Activated CD4-positive, alpha-beta memory T cell treated with anti-CD3 and anti-CD28 coated beads for 36 hours (primary cell): ENCODE results near the gene TPCN1. TPM values are rescaled to one million over a fixed set of nuclear protein-coding genes. Genes with fewer than 3 reads are reported as not detected.
A peak's percentile ranks its signal among the peaks of the same experiment; 100 is the strongest.

ENCODE experiments used
- CTCF ChIA-PET: fragments of 350-600 bp; sonication (Branson Sonifier 250); formaldehyde crosslinking; loops from one replicate; lab custom pipeline; 2021; ENCODE audit warnings: antibody characterized with exemption, inconsistent platforms; lab: Charles Lee
- POLR2A ChIA-PET: fragments of 350-600 bp; sonication (Branson Sonifier 250); formaldehyde crosslinking; loops from one replicate; lab custom pipeline; 2021; ENCODE audit warnings: antibody characterized with exemption; lab: Charles Lee
- DNase-seq: peaks from one replicate; pipeline ENCODE4 v3.0.0-alpha.2; 2020
- H3K27ac Mint-ChIP-seq: one replicate; pipeline ENCODE4 v1.8.0; 2021; ENCODE audit warnings: mixed read lengths
- H3K27me3 Mint-ChIP-seq: one replicate; pipeline ENCODE4 v1.8.0; 2021; ENCODE audit warnings: mixed read lengths
- H3K36me3 Mint-ChIP-seq: one replicate; pipeline ENCODE4 v1.8.0; 2021; ENCODE audit warnings: mixed read lengths
- H3K4me1 Mint-ChIP-seq: one replicate; pipeline ENCODE4 v1.8.0; 2021; ENCODE audit warnings: low read depth, mixed read lengths
- H3K4me3 Mint-ChIP-seq: one replicate; pipeline ENCODE4 v1.8.0; 2021; ENCODE audit warnings: mild to moderate bottlenecking, mixed read lengths
- H3K9me3 Mint-ChIP-seq: one replicate; pipeline ENCODE4 v1.8.0; 2021; ENCODE audit warnings: mixed read lengths
- intact Hi-C: fragments of 100-400 bp; cut with micrococcal nuclease; formaldehyde crosslinking; loops from one replicate; pipeline ENCODE4 v1.15.1; 2023
- total RNA-seq, 2 experiments: library from RNA; stranded (reverse); gene quantifications; one replicate each; pipeline ENCODE4 v1.2.3, GENCODE V29; 2021

The TPCN1 gene
- total RNA-seq, 2 experiments from 2014 or later: 44.0 to 51.6 TPM

- ChIA-PET POLR2A (interaction anchor here (1.3 kb wide), 1 partner anchor 11 kb away, joined by 4 read pairs; the partner anchor contains the start of genes DDX54 and RITA1), CTCF (interaction anchor here (0.9 to 3.1 kb wide), 5 partner anchors 12 to 229 kb away, joined by 3 to 8 read pairs (median 6); no protein-coding TSS in a partner anchor)
- Mint-ChIP-seq H3K4me1 (peaks cover 2% of the 10 kb centered on the region), H3K27me3 (no peaks in the 10 kb centered on the region), H3K9me3 (no peaks in the 10 kb centered on the region), H3K4me3 (no peak overlapping the region), H3K36me3 (peaks cover 5% of the 10 kb centered on the region), H3K27ac (no peak overlapping the region)
- intact Hi-C loops: loop anchor here (2.0 kb wide), 1 partner anchor 34 kb away; no protein-coding TSS in a partner anchor
- no peak for DNase-seq
Measured at GRCh38 chr12:113196582-113196981, 24.7 kb upstream of the TPCN1 start.

DNA sequence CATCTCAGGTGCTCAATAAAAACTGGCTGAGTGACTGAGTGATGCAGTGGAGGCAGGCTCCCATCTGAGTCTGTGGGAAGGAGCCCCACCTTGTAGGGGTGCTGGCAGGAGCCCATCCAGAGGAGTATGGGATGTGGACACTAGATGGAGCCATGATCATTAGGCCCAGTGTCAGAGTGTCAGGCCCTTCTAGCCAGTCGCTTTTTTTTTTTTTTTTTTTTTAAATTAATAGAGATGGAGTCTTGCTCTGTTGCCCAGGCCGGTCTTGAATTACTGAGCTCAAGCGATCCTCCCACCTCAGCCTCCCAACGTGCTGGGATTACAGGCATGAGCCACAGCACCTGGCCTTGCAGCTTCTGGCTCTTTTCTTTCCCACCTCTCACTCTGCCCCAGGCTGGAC lies 24.3 kb upstream of the TPCN1 start:
- ChIA-PET POLR2A (interaction anchor here (1.3 kb wide), 1 partner anchor 11 kb away, joined by 4 read pairs; the partner anchor contains the start of genes DDX54 and RITA1), CTCF (interaction anchor here (0.6 to 3.1 kb wide), 8 partner anchors 11 to 228 kb away, joined by 3 to 8 read pairs (median 4); no protein-coding TSS in a partner anchor)
- peak; percentile 76 for DNase-seq
- intact Hi-C loops: loop anchor here (1.0 to 2.0 kb wide), 3 partner anchors 24 to 228 kb away; partner anchors contain the start of gene TPCN1
- Mint-ChIP-seq H3K4me1 (peaks cover 2% of the 10 kb centered on the region), H3K4me3 (no peak overlapping the region), H3K27me3 (no peaks in the 10 kb centered on the region), H3K36me3 (peaks cover 3% of the 10 kb centered on the region), H3K27ac (no peak overlapping the region), H3K9me3 (no peaks in the 10 kb centered on the region)

DNA sequence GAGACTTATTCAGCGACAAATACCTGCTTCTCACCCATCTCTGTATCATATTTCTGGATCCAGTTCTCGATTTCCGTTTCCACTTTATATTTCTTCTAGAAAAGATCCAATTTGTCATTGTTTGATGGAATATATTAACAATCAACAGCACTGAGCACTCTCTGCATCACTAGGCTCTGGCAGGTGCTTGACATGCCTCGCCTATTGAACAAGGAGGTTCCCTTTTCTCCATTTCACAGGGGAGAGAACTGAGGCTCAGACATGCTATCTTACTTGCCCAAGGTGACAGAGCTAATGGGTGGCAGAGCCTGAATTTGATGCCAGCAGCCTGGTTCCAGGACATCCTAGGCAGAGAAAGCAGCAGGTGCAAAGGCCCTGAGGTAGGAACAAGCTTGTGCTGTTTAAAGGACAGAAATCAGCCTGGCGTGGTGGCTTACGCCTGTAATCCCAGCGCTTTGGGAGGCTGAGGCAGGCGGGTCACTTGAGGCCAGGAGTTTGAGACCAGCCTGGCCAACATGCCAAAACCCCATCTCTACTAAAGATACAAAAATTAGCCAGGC lies 23.7 kb upstream of the TPCN1 start:
- Mint-ChIP-seq H3K4me1 (peaks cover 2% of the 10 kb centered on the region), H3K27ac (no peak overlapping the region), H3K27me3 (no peaks in the 10 kb centered on the region), H3K4me3 (no peak overlapping the region), H3K9me3 (no peaks in the 10 kb centered on the region), H3K36me3 (peaks cover 3% of the 10 kb centered on the region)
- intact Hi-C loops: loop anchor here (1.0 to 2.0 kb wide), 3 partner anchors 24 to 228 kb away; partner anchors contain the start of gene TPCN1
- DNase-seq: no peak
- ChIA-PET POLR2A (no interaction called here), CTCF (interaction anchor here (0.6 to 3.1 kb wide), 8 partner anchors 11 to 228 kb away, joined by 3 to 8 read pairs (median 4); no protein-coding TSS in a partner anchor)

- intact Hi-C loops: no loop called here
- no peak overlapping the region for H3K27ac Mint-ChIP-seq
- POLR2A ChIA-PET: no interaction called here
- no peak for DNase-seq
- H3K4me1 Mint-ChIP-seq: peaks cover 2% of the 10 kb centered on the region
- peaks cover 3% of the 10 kb centered on the region for H3K36me3 Mint-ChIP-seq
- H3K4me3 Mint-ChIP-seq: no peak overlapping the region
- CTCF ChIA-PET: interaction anchor here (1.3 to 2.6 kb wide), 5 partner anchors 10 to 227 kb away, joined by 3 to 7 read pairs (median 5); no protein-coding TSS in a partner anchor
- no peaks in the 10 kb centered on the region for H3K9me3 Mint-ChIP-seq
- H3K27me3 Mint-ChIP-seq: no peaks in the 10 kb centered on the region
Measured at GRCh38 chr12:113198296-113198695, 23.0 kb upstream of the TPCN1 start.

GRCh38 chr12:113200021-113200797 lies 21.1 kb upstream of the TPCN1 start:
- Mint-ChIP-seq H3K4me1 (no peaks in the 10 kb centered on the region), H3K27ac (no peak overlapping the region), H3K27me3 (no peaks in the 10 kb centered on the region), H3K36me3 (no peaks in the 10 kb centered on the region), H3K4me3 (no peak overlapping the region), H3K9me3 (no peaks in the 10 kb centered on the region)
- CTCF ChIA-PET: interaction anchor here (0.6 kb wide), 1 partner anchor 27 kb away, joined by 3 read pairs; no protein-coding TSS in a partner anchor
- DNase-seq: no peak
- intact Hi-C loops: no loop called here
- POLR2A ChIA-PET: no interaction called here

GRCh38 chr12:113201187-113202177 lies 19.8 kb upstream of the TPCN1 start:
- Mint-ChIP-seq H3K4me3 (no peak overlapping the region), H3K9me3 (no peaks in the 10 kb centered on the region), H3K27ac (no peak overlapping the region), H3K27me3 (no peaks in the 10 kb centered on the region), H3K4me1 (peaks cover 4% of the 10 kb centered on the region), H3K36me3 (no peaks in the 10 kb centered on the region)
- ChIA-PET CTCF (interaction anchor here (1.3 kb wide), 1 partner anchor 31 kb away, joined by 4 read pairs; no protein-coding TSS in a partner anchor), POLR2A (interaction anchor here (0.8 kb wide), 1 partner anchor 20 kb away, joined by 4 read pairs; the partner anchor contains the start of gene TPCN1)
- no peak for DNase-seq
- intact Hi-C loops: no loop called here

GRCh38 chr12:113202300-113203075 lies 18.8 kb upstream of the TPCN1 start:
- Mint-ChIP-seq H3K4me1 (peaks cover 11% of the 10 kb centered on the region), H3K36me3 (no peaks in the 10 kb centered on the region), H3K4me3 (no peak overlapping the region), H3K9me3 (no peaks in the 10 kb centered on the region), H3K27ac (no peak overlapping the region), H3K27me3 (no peaks in the 10 kb centered on the region)
- ChIA-PET CTCF (interaction anchor here (0.6 to 1.3 kb wide), 2 partner anchors 30 to 133 kb away, joined by 4 read pairs; partner anchors contain the start of gene SLC8B1), POLR2A (interaction anchor here (0.6 to 0.8 kb wide), 3 partner anchors 19 to 1215 kb away, joined by 3 to 4 read pairs (median 3); partner anchors contain the start of gene TPCN1)
- DNase-seq: no peak
- intact Hi-C loops: no loop called here

GRCh38 chr12:113203852-113204760 lies 17.2 kb upstream of the TPCN1 start:
- no peaks in the 10 kb centered on the region for H3K9me3 Mint-ChIP-seq
- no peaks in the 10 kb centered on the region for H3K27me3 Mint-ChIP-seq
- H3K4me1 Mint-ChIP-seq: peaks cover 26% of the 10 kb centered on the region
- POLR2A ChIA-PET: no interaction called here
- CTCF ChIA-PET: interaction anchor here (0.6 to 1.1 kb wide), 3 partner anchors 29 to 221 kb away, joined by 3 read pairs; no protein-coding TSS in a partner anchor
- peak overlapping the region; percentile 29 for H3K27ac Mint-ChIP-seq
- intact Hi-C loops: no loop called here
- H3K36me3 Mint-ChIP-seq: no peaks in the 10 kb centered on the region
- H3K4me3 Mint-ChIP-seq: no peak overlapping the region
- no peak for DNase-seq

- CTCF ChIA-PET: interaction anchor here (1.0 to 1.1 kb wide), 2 partner anchors 30 to 221 kb away, joined by 3 read pairs; no protein-coding TSS in a partner anchor
- peaks cover 32% of the 10 kb centered on the region for H3K4me1 Mint-ChIP-seq
- no peaks in the 10 kb centered on the region for H3K36me3 Mint-ChIP-seq
- no peak overlapping the region for H3K27ac Mint-ChIP-seq
- POLR2A ChIA-PET: no interaction called here
- intact Hi-C loops: loop anchor here (5.0 kb wide), 1 partner anchor 57 kb away; no protein-coding TSS in a partner anchor
- no peaks in the 10 kb centered on the region for H3K9me3 Mint-ChIP-seq
- H3K27me3 Mint-ChIP-seq: no peaks in the 10 kb centered on the region
- DNase-seq: no peak
- H3K4me3 Mint-ChIP-seq: no peak overlapping the region
Measured at GRCh38 chr12:113204804-113205203, 16.5 kb upstream of the TPCN1 start.
